SH-SY5Y (cell line): ENCODE results near the gene LPIN3.

ENCODE experiments used
- GATA2 ChIP-seq: IDR thresholded peaks from 2 replicates; pipeline ENCODE4 v1.6.1; 2011; ENCODE audit warnings: mild to moderate bottlenecking, low read depth, low read length
- GATA3 ChIP-seq: IDR thresholded peaks from 2 replicates; pipeline ENCODE4 v1.6.1; 2011; ENCODE audit warnings: low read depth, mild to moderate bottlenecking, low read length, moderate library complexity

LPIN3 gene, protein sequence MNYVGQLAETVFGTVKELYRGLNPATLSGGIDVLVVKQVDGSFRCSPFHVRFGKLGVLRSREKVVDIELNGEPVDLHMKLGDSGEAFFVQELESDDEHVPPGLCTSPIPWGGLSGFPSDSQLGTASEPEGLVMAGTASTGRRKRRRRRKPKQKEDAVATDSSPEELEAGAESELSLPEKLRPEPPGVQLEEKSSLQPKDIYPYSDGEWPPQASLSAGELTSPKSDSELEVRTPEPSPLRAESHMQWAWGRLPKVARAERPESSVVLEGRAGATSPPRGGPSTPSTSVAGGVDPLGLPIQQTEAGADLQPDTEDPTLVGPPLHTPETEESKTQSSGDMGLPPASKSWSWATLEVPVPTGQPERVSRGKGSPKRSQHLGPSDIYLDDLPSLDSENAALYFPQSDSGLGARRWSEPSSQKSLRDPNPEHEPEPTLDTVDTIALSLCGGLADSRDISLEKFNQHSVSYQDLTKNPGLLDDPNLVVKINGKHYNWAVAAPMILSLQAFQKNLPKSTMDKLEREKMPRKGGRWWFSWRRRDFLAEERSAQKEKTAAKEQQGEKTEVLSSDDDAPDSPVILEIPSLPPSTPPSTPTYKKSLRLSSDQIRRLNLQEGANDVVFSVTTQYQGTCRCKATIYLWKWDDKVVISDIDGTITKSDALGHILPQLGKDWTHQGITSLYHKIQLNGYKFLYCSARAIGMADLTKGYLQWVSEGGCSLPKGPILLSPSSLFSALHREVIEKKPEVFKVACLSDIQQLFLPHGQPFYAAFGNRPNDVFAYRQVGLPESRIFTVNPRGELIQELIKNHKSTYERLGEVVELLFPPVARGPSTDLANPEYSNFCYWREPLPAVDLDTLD

DNA sequence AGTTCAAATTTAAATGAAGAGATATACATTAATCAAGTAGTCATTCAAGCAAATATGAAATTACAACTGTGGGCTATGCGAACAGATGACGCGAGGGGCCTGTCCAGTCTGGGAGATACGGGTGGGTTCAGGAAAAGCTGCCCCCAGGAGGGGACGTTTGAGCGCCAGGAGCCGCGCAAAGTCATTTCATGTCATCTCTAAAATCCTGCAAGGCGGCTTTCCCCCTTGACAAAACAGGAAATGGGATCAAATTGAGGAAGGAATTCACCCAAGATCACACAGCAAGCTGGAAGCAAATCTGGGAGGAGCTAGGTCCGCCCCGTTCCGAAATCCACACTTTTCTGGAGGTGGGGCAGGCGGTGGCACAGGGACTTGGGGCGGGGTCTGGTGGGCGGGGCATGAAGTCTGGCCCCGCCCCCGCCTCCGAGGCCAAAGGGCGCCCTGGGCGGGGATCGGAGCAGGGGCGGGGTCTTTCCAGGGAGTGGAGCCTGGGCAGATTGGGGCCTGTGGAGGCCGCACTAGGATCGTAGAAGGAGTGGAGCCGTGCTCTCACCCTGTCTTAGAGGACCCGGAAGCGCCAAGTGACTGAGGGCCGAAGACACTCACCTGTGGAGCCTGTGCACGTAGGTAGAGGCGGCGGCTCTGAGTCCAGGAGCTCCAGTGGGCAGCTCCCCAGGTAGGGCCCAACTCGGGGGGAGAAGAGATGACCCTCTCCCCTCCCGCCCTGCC, at the start of gene LPIN3:
LPIN3 (plus strand) TSS at position 495 of the 729 bp plus-strand sequence. CDS start 4,983 bp downstream, outside the sequence.
- no peak for TF ChIP-seq GATA2
- no peak for TF ChIP-seq GATA3

DNA sequence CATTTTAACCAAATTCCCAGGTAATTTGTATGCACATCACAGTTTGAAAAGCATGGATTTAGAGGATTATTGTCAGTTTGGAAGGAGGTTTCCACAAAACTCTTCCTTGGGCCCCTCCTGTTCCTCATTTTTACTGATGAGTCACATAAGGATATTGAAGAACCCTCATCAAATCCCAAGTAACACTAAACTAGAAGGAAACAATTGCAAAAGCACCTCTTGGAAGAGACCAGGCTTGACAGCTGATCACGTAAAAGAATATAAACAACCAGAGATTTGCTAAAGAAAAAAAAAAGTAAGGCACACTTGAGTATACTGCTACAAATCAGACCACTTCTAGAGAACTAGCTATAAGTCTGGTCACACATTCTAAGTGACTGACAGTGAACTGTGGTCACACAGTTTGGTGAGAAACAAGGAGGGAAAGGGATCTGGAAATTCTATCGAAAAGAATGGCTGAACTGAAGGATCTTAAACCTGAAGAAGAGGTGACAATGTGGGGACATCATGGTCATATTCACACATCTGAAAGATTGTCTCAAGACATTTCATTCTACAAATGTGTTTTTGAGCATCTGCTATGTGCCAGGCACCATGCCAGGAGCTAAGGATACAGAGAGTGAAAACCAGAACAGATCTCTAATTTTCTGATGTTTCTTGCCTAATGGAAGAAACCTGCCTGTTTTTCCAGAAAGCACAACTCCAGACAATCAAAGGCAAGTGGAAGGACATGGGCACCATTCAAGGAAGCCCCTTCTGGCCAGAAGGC, 47.2 kb upstream of the LPIN3 start:
- TF ChIP-seq GATA3 (no peak), GATA2 (no peak)

DNA sequence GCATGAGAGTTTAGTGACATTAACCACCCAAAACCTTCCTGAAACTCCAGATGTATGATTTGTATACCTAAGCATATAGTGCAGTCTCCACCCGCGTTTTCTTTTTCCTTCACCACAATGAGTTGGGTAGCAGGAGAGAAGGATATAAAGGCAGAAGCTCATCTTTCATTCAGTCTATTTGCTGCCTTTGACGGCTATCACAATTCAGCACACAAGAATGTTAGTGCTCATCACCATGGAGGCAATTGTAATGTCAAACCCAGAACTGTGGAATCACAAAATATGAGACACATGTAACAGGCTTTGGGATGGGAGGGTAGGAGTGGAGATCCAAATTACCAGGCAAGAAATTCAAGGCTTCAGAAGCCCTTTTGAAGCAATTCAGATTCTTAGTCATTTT, 40.7 kb upstream of the LPIN3 start:
- TF ChIP-seq GATA2 = no peak
- TF ChIP-seq GATA3 = no peak

DNA sequence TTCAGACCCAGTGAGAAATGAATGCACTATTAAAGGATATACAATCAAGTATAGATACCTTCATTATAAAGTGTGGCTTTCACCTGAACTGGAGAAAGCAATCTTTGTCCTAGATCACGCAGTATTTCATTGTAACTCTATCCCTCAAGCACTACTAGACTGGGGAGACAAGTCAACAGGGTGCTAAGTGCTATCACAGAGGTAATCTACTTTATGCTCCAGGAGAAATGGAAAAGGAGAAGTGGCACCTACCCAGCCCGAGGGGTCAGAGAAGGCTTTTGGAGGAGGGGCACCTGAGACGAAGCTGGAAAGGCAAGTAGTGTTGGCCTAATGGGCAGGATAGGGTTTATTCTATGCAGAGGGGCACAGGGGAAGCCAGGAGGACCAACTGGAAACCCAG, 40.2 kb upstream of the LPIN3 start:
- TF ChIP-seq GATA2 (no peak), GATA3 (no peak)

DNA sequence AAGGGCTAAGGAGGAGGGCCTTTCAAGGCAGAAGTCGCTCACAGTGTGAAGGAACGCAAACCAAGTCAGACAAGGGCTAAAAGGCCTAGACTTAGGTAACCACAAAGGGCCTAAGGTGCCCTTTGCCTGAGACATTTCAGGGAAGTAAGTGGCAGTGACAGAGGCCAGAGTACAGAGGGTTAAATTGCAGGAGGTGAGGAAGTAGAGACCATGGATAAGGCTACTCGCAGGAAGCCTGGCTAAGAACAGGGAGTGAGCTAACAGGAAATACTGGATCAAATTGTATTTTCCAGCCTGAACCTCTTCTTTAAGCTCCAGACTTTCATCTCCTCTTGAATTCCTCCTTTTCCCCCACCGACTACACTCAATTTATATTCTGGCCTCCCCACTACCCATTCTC, 39.7 kb upstream of the LPIN3 start:
- no peak for TF ChIP-seq GATA2
- no peak for TF ChIP-seq GATA3

DNA sequence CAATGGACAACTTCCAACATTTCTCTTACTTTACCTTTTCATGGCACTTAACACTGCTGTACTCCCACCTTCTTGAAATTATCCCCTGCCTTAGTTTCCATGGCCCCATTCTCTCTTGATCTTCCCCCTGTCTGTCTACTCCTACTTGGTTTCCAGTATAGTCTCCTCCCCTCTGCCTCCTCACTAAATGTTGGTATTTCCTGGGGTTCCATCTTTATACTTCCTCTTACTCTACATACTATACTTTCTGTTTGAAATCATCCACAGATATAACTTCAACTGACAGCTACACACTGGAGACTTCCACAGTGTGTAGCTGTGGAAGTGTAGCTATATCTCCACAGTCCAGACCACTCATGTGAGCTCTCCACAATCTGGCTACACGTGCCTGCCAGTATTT, 36.6 kb upstream of the LPIN3 start:
- TF ChIP-seq GATA2 (no peak), GATA3 (no peak)

DNA sequence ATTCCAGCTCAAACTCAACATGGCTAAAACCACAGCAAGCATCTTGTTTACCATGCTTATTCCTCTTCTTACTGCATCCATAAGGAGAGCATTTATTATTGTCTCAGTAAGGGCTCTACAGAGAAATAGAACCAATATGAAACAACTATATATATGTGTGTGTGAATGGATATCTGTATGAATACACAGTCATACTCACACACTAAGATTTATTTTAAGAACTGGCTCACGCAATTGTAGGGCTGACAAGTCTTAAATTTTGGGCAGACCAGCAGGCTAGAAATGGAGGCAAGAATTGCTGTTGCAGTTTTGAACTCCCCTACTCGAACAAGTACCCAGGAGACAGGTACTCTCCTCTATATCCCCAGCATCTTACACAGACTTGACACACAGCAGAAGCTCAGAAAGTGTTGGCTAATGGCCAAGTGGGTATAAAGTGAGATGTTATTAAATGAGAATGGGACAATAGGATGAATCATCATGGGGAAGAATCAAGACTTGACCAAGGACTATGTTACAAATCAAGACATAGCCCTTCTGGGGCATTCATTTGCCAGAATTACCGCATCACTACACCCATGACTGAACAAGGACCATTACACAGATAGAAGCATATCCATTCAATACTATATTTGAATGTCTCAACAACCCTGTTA, 36.1 kb upstream of the LPIN3 start:
- TF ChIP-seq GATA3 = no peak
- TF ChIP-seq GATA2 = no peak

DNA sequence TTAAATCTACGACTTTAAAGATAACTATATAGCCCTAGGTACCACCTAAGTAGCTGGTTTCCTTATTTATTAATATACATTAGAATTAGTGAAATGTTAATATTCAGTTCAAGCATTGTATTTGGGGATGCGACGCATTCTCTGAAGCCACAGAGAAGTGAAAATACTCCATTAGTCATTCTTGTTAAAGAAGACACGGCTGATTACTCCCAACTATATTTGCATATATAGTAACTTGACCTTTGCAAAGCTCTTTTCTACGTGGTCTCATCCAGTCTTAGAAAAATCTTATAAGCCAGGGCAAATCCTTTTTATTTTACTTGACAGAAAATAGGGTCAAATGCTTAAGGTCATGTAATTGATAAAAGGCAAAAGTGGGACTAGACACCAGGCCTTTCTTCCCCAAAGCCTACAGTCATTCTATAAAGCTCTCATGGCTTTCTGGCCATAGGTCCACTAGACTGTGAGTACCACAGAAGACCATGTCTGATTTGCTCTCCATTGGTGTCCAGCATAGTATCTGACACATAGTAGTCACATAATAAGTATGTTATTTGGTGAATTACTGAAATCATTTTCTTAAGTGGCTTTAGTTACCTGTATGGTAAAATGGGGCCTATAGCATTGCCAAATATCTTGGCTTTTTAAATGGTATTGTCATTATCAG, 34.4 kb upstream of the LPIN3 start:
- TF ChIP-seq GATA2 (no peak), GATA3 (no peak)

DNA sequence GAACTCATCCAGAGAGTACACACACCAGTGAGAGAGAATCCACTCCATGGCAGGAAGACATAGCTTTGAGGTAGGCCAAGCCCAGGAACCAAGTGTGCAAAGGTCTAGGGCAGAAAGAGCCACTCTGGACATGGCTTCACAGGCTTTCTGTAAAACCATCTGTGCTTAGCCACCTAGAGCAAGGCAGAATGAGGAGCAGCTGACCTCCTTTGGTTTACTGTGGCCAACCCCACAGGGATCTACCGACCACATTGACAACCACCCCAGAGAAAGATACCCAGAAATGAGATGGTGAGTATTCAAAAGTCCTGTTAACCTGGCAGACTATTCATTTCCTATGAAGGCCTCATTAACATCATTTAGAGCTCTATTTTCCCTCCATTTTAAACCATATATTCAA, 33.6 kb upstream of the LPIN3 start:
- TF ChIP-seq GATA3 (no peak), GATA2 (no peak)

DNA sequence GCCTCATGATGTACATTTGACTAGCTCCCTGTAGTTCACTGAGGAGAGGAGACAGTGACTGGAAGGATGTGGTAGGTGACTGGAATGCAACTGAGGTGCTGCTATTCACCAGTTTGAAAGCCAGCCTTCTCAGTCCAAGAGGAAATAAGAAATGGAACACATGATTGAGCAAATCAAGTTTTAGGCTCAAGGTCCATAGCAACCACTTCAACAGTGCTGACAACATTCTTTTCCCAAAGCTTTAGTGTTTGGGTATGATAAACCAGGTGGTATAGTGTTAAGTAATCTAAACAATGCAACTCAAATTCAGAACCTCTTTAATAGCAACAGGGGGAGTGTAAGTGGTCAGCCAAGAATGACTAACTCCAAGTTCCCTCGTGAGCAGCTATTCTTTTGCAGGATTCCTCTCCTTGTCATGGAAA, 32.3 kb upstream of the LPIN3 start:
- TF ChIP-seq GATA3 (no peak), GATA2 (no peak)

DNA sequence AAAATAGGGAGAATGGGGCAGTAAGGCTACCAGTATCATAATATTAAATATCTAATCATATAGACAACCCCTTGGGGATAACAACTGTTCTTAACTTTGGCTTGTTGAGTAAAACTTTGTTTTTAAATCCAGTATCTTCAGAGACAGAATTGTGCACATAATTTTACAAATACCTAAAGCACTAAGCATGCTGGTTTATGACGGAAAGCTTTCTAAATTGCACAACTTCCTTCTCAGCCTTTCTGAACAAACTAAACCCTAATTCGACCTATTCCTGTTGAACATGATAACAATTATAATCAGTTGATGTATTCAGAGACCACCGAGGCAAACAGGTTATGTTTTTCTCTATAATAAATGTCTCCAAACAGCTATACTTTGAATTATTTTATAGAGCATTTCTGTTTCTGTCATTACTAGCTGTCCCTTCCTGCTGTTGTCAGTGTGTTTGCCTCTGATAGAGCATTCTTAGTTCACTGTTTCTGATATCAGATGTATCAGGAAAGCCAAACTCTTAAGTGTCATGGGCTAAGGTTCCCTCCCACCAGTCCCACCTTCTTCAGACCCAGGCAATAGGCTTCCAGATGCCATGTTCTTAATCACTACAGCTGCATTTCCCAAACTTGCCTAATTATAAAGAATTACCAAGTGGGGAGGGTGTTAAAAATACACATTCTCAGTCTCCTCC, 31.8 kb upstream of the LPIN3 start:
- no peak for TF ChIP-seq GATA2
- no peak for TF ChIP-seq GATA3

DNA sequence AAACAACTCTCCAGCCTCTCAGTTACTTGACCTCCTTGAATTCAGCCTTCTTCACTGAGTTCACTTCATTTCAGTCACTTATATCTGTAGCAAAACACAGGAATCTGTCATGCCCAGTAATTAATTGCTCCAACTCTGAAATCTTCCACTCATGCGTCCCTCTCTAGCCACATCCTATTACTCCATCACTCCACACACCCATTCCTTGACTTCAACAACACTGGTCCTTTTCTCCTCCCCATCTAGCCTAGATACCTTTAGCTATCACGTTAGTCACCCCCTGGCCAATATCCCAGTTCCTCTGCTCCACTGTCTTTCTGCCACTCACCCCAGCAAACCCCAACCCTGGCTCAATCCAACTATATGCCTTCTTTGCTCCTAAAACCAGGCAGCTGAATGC, 30.8 kb upstream of the LPIN3 start:
- TF ChIP-seq GATA3 = no peak
